Stimulated activated naive CD8-positive, alpha-beta T cell treated with anti-CD3 and anti-CD28 coated beads, Interleukin-15, Interleukin-2, amounts not matched to agents 100 U/mL and 50 U/mL, for 24 hours (primary cell): ENCODE results near the gene HYAL2.
"Not testable (repeated sequence)": the region's sequence is repeated elsewhere in the genome, so short reads cannot be mapped to it uniquely, and the experiment has no call there.

Source experiments
- ATAC-seq: fragments of 150-1000 bp; cut with Tn5 transposase; one replicate; pipeline ENCODE4 v1.10.0; 2021
- DNase-seq: peaks from one replicate; pipeline ENCODE4 v3.0.0; 2021

The HYAL2 gene

DNA sequence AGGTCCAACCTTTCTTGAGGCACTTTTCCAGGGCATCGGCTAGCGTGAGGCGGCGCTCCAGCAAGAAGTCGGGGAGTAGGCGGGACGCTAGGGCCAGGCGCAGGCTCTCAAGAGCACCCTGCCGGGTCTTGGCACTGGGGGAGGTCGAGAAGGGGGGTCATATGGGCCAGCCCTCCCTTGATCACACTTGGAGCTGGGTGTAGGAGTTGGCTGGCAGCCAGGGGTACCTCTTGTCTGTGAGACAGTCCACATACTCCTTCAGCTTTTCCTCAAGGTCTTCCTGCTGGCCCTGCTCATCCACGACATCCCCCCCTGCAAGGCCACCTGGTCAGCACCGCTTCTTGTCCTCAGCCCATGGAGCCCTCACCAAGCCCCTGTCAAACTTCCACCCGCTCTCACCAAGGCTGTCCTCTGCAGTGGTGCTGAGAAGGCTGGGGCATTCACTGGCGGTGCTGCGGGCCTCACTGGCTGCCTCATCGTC, 32.3 kb downstream of the HYAL2 start:
- no peak for DNase-seq
- no peak for ATAC-seq

DNA sequence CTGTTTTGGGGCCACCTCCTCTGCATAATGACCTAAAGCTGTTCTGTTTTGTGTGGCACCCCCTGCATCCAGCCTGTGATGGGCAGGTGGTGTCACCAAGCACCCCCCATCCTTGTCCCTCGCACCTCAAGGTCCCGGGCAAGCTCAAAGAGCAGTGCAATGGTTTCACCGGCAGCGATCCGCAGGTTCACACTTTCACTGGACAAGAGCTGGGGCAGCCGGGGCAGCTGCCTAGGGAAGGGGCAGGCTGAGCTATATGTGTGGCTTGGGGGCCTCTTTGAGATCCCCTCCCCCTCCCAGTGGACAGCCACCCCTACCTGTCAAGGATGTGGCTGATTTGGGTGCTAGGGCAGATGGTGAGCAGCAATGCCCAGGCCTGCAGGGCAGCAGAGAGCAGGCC, 33.4 kb downstream of the HYAL2 start:
- ATAC-seq (no peak), DNase-seq (no peak)

DNA sequence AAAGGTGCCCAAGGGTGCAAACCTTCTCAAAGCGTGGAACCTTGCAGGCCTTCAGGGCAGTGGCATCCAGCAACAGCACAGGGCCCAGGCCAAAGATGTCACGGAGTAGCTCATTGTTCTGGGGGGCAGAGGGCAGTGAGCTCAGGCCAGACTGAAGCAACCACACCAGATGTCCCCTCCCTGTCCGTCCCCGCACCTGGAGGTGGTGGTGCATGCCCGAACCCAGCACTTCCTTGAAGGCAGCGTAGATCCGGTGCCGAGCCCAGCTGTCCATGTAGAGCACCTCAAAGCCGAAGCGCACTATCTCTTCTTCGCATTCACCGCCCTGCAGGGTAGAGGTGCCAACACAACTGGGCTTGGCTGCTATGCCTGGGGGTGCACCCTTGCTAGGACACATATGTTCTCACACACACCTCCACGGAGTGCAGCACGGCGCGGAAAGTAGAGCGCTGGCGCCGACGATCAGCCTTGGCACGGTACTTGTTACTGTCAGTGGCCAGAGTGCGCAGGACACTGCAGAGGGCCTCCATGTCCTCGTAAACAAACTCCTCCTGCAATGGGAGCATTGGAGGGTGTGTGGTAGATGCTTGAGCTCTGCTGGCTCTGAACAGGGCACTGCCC, 34.0 kb downstream of the HYAL2 start:
- ATAC-seq: no peak
- DNase-seq: no peak

DNA sequence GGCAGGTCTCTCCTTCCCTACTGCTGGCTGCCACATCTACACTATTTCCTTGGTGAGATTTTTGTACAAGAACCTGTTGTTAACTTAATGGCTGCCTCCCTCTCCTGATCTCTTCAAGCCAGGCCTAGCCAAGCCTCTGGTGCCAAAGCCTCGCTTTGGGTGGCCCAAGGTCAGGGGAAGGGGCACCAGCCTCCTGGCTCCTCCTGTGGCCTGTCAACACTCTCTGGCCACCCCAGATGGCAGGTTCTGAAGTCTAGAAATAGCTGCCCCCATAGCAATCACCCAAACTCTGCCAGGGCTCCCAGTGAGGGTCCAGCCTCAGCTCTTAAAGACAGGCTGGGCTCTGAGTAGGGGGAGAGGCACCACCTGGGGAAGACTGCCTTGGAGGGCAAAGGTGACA, 35.3 kb downstream of the HYAL2 start:
- DNase-seq (no peak), ATAC-seq (no peak)

DNA sequence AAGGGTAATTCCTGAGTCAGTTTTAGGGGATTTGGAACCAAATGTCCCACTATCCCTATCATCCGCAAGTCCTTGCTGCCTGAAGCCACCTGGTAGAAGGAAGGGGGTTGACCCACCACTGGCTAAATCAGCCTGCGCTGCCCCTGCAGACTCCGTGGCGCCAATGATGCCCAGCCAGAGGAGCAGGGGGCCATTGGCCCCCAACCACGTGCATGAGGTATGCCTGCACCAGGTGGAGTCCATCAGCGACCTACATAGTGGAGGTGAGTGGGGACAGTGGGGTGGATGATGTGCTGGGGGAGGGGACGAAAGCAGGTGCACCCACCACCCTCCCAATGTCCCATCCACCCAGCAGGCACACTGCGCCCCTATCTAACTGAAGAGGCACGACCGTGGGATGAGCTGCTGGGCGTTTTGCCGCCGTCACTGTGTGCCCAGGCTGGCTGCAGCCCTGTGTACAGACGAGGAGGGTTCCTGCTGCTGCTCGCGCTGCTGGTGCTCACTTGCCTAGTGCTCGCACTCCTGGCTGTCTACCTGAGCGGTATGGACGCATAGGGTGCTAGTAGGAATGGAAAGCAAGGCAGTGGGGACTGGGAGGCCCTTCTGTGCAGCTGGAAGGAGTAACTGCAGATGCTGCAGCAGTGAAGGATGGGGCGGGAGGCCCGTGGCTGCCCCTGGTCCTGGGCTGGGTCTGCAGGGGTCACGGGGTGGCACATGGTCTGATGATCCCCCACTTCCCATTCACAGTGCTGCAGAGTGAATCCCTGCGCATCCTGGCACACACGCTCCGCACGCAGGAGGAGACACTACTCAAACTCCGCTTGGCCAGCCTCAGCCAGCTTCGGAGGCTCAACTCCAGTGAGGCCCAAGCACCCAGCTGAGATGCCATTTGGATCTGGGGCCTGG, 36.0 kb downstream of the HYAL2 start:
- DNase-seq (no peak), ATAC-seq (no peak)

DNA sequence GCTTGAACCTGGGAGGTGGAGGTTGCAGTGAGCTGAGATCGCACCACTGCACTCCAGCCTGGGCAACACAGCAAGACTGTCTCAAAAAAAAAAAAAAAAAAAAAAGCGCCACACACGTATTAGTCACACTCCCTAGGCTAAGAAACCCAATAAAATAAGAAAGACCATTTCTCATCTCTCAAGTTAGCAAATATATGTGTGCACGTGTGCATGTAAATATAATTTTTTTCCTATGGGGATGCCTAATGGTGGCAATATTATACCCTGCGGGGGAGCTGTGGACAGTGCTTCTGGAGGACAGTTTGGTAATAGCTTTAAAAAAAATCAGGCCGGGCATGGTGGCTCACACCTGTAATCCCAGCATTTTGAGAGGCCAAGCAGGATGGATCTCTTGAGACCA, 38.4 kb downstream of the HYAL2 start:
- not testable (repeated sequence) for DNase-seq, ATAC-seq

DNA sequence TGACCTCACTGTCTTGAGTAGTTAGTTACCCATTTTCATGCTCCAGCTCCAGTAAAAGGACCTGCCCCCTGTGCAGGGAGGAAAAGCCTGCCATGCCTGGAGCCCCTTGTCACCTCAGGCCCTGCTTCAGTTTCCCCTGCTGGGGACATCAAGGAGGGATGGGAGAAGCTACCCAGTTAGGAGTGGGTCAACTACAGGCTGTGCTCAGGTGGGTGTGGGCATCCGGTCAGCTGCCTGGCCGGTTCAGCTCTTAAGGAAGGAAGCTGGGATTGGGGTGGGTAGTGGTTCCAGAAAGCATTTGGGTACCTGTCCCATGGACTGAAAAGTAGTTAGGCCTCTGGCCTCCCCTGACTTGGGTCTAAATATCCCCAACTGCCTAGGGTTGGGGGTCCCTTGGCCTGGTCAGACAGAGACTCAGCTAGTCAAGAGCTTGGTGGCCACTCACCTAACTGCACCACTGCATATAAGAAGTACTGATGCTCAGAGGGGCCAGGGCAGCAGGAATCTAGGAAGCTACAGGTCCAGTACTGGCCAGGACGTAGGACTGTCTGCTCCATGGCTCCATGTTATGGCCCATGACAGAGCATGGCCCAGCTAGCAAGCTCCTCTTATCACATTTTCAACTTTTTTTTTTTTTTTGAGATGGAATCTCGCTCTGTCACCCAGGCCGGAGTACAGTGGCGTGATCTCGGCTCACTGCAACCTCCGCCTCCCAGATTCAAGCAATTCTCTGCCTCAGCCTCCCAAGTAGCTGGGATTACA, 43.1 kb downstream of the HYAL2 start:
- ATAC-seq (no peak), DNase-seq (no peak)

DNA sequence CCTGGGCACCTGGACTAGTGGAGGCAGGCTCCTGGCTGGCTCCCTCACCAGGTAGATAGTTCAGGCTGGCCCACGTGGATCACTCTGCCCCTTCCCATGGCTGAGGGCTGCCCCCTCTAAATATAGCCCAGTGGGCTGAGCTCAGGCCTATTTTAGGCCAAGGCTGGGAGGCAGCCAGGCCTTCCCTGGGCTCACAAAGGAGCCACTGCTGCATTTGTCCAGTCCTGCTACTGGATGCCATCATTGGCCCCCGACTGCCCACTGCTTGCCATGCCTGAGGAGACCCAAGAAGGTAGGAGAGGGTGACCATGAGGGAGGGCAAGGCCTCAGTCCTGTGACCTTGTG, 43.7 kb downstream of the HYAL2 start, which contains the start of gene LSMEM2:
Gene LSMEM2 (plus strand): TSS at position 208 of the 345 bp plus-strand sequence. CDS start 27 bp downstream, at position 235.
- ATAC-seq (no peak), DNase-seq (no peak)

DNA sequence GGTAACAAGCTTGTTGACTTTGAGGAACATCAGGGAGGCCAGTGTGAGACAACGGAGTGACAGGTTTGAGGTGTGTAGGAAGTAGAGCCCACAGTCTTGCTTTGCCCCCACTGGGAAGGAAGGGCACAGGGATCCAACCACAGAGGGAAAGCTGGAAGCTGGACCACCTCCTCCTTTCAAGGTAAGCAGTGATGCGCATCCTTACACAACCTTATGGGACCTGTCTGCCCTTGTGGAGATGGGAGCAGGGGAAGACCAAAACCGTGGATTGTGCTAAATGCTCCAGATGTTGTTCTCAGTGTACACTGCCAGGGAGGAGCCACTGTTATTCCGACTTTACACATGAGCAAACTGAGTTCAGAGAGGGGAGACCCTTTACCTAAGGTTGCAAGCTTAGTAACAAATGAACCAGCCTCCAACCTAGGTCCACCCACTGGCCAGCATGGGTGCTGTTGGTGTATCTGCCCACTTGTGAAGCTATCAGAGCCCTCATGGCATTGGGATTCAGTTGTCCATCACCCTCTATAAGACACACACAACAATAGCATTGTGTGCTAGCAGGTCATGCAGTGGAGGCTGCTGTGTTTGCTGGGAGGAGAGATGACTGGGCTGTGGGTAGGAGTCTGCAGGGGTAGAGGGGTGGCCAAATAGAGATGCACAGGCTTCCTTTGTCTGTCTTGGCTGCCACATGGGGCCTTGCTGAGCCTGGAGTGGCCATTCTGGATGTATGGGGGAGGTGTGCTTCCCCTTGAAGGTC, 44.2 kb downstream of the HYAL2 start:
- DNase-seq (no peak), ATAC-seq (peak; percentile 14)

DNA sequence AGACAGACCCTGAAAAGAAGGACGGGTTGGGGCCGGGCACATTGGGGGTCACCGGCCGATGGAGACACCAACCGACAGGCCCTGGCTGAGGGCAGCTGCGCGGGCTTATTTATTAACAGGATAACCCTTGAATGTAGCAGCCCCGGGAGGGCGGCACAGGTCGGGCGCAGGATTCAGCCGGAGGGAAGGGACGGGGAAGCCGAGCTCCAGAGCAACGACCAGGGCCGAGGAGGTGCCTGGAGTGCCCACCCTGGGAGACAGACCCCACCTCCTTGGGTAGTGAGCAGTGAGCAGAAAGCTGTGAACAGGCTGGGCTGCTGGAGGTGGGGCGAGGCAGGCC, 45.8 kb downstream of the HYAL2 start:
- DNase-seq (no peak), ATAC-seq (no peak)

DNA sequence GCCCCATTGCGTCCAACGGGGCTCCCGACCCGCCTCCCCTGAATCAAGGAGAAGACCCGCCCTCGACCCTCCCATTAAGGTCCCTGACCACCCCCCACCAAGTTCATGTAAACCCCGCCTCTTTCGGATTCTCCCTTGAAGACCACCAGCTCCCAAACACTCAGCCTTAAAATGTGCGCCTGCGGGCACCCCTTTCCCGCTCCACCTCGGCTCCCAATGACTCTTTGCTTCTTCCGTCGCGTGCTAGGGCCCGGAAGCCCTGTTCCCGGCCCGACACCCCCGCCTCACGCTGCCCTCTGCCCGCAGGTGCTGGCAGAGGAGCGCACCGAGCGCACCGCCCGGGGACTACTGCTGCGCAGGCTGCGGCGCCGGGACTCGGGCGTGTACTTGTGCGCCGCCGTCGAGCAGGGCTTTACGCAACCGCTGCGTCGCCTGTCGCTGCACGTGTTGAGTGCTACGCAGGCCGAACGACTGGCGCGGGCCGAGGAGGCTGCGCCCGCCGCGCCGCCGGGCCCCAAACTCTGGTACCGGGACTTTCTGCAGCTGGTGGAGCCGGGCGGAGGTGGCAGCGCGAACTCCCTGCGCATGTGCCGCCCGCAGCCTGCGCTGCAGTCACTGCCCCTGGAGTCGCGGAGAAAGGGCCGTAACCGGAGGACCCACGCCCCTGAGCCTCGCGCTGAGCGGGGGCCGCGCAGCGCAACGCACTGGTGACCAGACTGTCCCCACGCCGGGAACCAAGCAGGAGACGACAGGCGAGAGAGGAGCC, 46.4 kb downstream of the HYAL2 start:
- peak; percentile 24 for DNase-seq
- no peak for ATAC-seq

DNA sequence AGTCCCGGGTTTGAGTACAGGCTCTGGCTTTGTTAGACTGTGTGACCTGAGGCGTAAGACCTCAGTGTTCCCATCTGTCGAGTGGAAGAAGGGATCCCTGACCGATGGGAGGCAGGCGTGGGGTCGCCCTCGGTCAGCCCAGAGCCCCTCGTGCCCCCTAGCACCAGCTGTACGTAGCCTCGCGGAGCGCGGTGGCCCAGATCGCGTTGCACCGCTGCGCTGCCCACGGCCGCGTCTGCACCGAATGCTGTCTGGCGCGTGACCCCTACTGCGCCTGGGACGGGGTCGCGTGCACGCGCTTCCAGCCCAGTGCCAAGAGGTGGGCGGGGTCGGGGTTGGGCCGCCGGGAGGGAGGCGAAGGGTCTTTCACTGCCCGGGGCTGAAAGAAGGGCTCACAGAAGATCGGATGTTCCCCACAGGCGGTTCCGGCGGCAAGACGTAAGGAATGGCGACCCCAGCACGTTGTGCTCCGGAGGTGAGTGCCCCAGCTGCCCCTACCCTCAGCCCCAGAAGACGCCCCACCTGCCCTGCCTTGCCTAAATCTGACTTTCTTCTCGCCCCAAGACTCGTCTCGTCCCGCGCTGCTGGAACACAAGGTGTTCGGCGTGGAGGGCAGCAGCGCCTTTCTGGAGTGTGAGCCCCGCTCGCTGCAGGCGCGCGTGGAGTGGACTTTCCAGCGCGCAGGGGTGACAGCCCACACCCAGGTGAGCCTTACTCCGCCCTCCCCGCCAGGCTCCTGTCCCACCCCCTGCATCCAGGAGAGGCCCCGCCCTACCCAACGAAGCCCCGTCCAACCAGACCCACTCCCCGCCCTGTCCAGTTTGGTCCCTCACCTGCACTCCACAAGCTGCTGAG, 47.2 kb downstream of the HYAL2 start:
- DNase-seq (no peak), ATAC-seq (no peak)

DNA sequence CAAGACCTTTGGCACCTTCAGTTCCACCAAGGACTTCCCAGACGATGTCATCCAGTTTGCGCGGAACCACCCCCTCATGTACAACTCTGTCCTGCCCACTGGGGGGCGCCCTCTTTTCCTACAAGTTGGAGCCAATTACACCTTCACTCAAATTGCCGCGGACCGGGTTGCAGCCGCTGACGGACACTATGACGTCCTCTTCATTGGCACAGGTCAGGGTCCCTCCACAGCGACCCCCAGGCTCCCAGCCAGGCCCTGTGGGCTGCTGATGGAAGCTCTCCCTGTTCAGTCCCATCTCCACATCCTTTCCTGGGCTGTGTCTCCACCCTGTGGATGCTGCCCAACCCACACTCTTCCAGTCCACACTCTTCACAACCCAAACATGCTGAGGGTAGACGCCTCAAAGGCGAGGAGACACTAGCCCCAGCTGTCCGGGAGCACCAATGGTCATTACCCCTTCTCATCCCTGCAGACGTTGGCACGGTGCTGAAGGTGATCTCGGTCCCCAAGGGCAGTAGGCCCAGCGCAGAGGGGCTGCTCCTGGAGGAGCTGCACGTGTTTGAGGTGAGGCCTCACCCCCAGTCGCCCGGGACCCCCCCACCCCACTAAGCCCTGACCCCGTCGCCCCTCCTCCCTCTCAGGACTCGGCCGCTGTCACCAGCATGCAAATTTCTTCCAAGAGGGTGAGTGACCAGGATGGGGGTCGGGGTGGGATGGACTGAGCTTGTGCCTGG, 48.0 kb downstream of the HYAL2 start:
- ATAC-seq (peak; percentile 34), DNase-seq (peak; percentile 84)

DNA sequence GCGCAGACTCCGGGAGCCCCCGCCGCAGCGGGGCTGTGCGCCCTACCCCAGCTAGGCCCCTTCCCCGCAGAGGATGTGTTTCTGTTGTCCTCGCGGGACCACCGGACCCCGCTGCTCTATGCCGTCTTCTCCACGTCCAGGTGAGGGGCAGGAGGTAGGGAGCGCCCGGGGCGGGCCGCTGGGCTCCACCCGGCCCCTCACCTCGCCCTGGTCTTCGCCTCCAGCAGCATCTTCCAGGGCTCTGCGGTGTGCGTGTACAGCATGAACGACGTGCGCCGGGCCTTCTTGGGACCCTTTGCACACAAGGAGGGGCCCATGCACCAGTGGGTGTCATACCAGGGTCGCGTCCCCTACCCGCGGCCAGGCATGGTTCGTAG, 48.9 kb downstream of the HYAL2 start:
- DNase-seq (no peak), ATAC-seq (no peak)

DNA sequence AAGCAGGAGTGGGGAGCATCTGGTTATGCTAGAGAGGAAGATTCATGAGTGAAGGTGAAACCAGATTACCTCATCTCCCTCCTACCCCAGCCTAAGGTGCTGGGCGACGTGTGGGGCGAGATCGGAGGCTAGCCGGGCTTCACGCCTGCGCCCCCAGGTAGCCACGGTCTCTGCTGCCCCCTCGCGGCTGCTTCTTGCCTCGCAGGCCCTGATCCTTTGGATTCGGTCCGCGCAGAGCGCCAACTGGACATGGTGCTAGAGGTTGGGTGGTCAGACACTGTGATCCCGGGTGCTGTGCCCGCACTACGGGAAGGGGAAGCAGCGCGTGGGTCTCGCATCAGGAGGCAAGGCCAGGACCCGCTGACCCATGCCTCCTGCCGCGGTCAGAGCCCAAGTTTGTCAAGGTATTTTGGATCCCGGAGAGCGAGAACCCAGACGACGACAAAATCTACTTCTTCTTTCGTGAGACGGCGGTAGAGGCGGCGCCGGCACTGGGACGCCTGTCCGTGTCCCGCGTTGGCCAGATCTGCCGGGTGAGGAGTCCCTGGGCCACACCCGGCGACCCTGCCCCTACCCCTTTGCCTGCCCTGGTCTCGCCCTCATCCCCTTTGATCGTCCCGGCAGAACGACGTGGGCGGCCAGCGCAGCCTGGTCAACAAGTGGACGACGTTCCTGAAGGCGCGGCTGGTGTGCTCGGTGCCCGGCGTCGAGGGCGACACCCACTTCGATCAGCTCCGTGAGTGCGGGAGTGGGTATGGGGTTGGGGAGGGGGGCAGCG, 49.4 kb downstream of the HYAL2 start:
- DNase-seq: peak; percentile 96

DNA sequence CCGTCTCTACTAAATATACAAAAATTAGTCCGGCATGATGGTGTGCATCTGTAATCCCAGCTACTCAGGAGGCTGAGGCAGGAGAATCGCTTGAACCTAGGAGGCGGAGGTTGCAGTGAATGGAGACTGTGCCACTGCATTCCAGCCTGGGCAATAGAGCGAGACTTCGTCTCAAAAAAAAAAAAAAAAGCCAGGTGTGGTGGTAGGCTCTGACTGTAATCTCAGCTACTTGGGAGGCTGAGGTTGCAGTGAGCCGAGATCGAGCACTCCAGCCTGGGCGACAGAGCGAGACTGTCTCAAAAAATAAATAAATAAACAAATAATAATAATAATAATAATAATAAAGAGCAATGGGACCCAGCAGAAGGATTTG, 50.0 kb downstream of the HYAL2 start:
- not testable (repeated sequence) for ATAC-seq, DNase-seq

More for the DNA sequence above, 49.4 kb downstream of the HYAL2 start:
- ATAC-seq: peak; percentile 90

DNA sequence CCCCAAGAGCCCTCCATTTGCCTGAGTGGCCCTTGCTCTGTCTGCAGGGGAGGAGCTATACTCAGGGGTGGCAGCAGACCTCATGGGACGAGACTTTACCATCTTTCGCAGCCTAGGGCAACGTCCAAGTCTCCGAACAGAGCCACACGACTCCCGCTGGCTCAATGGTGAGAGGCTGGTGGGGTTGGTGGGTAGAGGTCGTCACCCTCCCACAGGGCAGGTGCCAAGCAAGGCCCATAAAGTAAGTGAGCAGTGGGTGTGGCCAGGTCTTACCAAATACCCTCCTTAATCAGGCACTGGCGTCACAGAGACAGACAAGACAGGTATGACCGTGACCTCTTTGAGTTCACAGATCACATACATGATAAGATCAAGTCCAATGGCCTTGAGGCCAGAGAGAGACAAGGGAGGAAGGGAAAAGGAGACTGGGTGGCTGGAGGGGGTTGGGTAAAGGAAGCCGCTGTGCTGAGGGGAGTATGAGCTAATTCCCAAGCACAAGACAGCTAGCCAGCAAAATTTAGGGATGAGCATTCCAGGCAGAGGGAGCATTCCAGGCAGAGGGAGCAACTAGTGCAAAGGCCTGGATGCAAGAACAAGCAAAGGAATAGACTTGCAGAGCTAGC, 51.1 kb downstream of the HYAL2 start:
- ATAC-seq: no peak
- DNase-seq: no peak

DNA sequence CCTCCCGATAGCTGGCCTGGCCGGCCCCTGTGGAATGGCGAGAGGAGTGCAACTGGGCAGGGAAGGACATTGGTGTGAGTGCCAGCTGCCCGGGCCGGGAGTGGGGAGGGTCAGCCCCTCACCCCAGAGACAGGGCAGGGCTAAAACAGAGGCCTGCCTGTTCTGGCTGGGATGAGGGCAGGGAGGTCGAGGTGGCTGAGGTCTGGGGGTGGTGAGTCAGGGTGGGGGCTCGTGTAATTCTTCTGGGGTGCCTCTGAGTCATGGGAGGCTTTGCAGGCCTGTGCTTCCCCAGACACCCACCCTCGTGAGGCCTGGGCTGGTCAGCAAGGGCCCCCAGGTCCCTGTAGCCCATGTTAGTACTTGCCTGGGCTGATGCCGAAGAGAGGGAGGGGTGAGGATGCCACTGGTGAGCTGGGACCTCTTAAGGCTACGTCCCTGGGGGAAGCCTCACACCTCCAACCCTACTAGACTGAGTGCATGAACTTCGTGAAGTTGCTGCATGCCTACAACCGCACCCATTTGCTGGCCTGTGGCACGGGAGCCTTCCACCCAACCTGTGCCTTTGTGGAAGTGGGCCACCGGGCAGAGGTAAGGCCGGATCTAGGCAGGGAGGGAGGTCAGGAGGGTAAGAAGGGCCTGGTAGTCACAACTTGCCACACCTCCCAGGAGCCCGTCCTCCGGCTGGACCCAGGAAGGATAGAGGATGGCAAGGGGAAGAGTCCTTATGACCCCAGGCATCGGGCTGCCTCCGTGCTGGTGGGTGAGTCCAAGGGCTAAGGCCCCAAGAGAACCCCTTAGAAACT, 51.9 kb downstream of the HYAL2 start:
- DNase-seq (no peak), ATAC-seq (no peak)
